Hepatocyte (in vitro differentiated cells): ENCODE measurements around the gene PPIB. TPM values are rescaled to one million over a fixed set of nuclear protein-coding genes. Genes with fewer than 3 reads are reported as not detected.
"Not testable (repeated sequence)": the region's sequence is repeated elsewhere in the genome, so short reads cannot be mapped to it uniquely, and the experiment has no call there.

Experiments used
- DNase-seq: peaks from one replicate; pipeline ENCODE4 v3.0.0-alpha.2; 2016; ENCODE audit warnings: low spot score
- H2AFZ ChIP-seq: fragments of 200-600 bp; sonication (generic); 2 replicates; pipeline ENCODE4 v1.6.0; 2016; ENCODE audit warnings: antibody characterized with exemption, mild to moderate bottlenecking
- H3K27ac ChIP-seq: fragments of 200-600 bp; sonication (generic); 2 replicates; pipeline ENCODE4 v1.5.1; 2016; ENCODE audit warnings: mild to moderate bottlenecking
- H3K27me3 ChIP-seq: fragments of 200-600 bp; sonication (generic); 2 replicates; pipeline ENCODE4 v1.6.1; 2016
- H3K36me3 ChIP-seq: fragments of 200-600 bp; sonication (generic); replicated peaks from 2 replicates; pipeline ENCODE4 v1.5.1; 2016; ENCODE audit warnings: low read depth; ENCODE audit not compliant: insufficient read depth
- H3K4me1 ChIP-seq: fragments of 200-600 bp; sonication (generic); 2 replicates; pipeline ENCODE4 v1.5.1; 2016; ENCODE audit warnings: mild to moderate bottlenecking, moderate library complexity; ENCODE audit not compliant: insufficient read depth
- H3K4me2 ChIP-seq: fragments of 200-600 bp; sonication (generic); 2 replicates; pipeline ENCODE4 v1.6.0; 2016
- H3K4me3 ChIP-seq: fragments of 200-600 bp; sonication (generic); 2 replicates; pipeline ENCODE4 v1.5.1; 2016; ENCODE audit warnings: mild to moderate bottlenecking
- H3K79me2 ChIP-seq: fragments of 200-600 bp; sonication (generic); 2 replicates; pipeline ENCODE4 v1.6.0; 2017; ENCODE audit warnings: mild to moderate bottlenecking
- H3K9me2 ChIP-seq: fragments of 200-600 bp; sonication (generic); replicated peaks from 2 replicates; pipeline ENCODE4 v1.6.0; 2017; ENCODE audit warnings: mild to moderate bottlenecking; ENCODE audit not compliant: insufficient read depth
- H3K9me3 ChIP-seq: fragments of 200-600 bp; sonication (generic); 2 replicates; pipeline ENCODE4 v1.5.1; 2016; ENCODE audit warnings: low read depth, mild to moderate bottlenecking
- H4K20me1 ChIP-seq: fragments of 200-600 bp; sonication (generic); 2 replicates; pipeline ENCODE4 v1.6.0; 2016; ENCODE audit warnings: mild to moderate bottlenecking; ENCODE audit not compliant: insufficient read depth, poor library complexity, severe bottlenecking
- EZH2 ChIP-seq: fragments of 200-600 bp; sonication (generic); IDR thresholded peaks from 2 replicates; pipeline ENCODE4 v1.6.1; 2016; ENCODE audit warnings: antibody characterized with exemption, mild to moderate bottlenecking, borderline replicate concordance
- EZH2phosphoT487 ChIP-seq: fragments of 200-600 bp; sonication (generic); IDR thresholded peaks from one replicate; pipeline ENCODE4 v1.6.1; 2018; ENCODE audit warnings: antibody characterized with exemption, mild to moderate bottlenecking, low read depth, moderate library complexity; ENCODE audit not compliant: unreplicated experiment, severe bottlenecking
- WGBS: methylation state at CpG from one replicate; pipeline ENCODE4 v1.1.6; 2016; ENCODE audit warnings: low lambda C conversion rate; ENCODE audit errors: missing lambda C conversion rate; 5-methylcytosine and 5-hydroxymethylcytosine counted together
- polyA plus RNA-seq: library from polyadenylated mRNA; unstranded; fragments of >200 nt; fragmentation: Nextera tagmentation; extraction: Ambion mirVana; gene quantifications from 2 replicates; pipeline ENCODE4 v1.2.1, GENCODE V29; 2016
- small RNA-seq: library from RNA; depleted of rRNA; stranded (forward); fragments of <200 nt; gene quantifications from one replicate; pipeline ENCODE3, GENCODE V24; 2014
- total RNA-seq: library from RNA; depleted of rRNA; stranded (reverse); fragments of >200 nt; gene quantifications from 2 replicates; pipeline ENCODE4 v1.2.3, GENCODE V29; 2014
- TF ChIP-seq, protein P1 (sequence below): fragments of 200-600 bp; sonication (generic); IDR thresholded peaks from 2 replicates; pipeline ENCODE4 v1.5.1; 2016; ENCODE audit warnings: antibody characterized with exemption, mild to moderate bottlenecking; ENCODE audit not compliant: poor library complexity

The PPIB gene
- total and polyA plus RNA-seq, 2 experiments from 2014 or later = 799 to 1,542 TPM

DNA sequence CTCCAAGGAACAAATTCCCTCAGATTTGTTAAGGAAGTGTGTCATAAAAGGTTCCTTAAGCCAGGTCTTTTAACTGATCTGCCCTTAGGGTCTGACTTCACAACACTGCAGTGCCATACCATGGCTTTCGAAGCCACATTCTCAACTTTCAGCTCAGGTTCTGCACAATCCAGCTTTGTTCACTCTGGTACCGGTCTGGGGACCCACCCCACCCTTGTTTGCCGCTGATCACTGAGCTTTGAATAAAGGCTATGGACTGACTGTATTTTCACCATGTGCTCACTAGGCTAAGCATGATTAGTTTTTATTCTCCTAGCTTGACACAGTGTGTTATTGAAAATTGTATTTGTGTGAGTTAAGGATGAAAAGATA, 51.2 kb downstream of the PPIB start:
- Histone ChIP-seq H3K4me2 (peak overlapping the region; percentile 54), H3K79me2 (peaks cover 86% of the 10 kb centered on the region), H3K27ac (peak overlapping the region; percentile 66), H3K9me3 (no peaks in the 10 kb centered on the region), H4K20me1 (peaks cover 16% of the 10 kb centered on the region), H3K4me3 (no peak overlapping the region), H3K4me1 (peaks cover 31% of the 10 kb centered on the region), H3K9me2 (no peaks in the 10 kb centered on the region), H3K36me3 (no peaks in the 10 kb centered on the region), H3K27me3 (no peaks in the 10 kb centered on the region), H2AFZ (no peak overlapping the region)
- TF ChIP-seq, protein P1, sequence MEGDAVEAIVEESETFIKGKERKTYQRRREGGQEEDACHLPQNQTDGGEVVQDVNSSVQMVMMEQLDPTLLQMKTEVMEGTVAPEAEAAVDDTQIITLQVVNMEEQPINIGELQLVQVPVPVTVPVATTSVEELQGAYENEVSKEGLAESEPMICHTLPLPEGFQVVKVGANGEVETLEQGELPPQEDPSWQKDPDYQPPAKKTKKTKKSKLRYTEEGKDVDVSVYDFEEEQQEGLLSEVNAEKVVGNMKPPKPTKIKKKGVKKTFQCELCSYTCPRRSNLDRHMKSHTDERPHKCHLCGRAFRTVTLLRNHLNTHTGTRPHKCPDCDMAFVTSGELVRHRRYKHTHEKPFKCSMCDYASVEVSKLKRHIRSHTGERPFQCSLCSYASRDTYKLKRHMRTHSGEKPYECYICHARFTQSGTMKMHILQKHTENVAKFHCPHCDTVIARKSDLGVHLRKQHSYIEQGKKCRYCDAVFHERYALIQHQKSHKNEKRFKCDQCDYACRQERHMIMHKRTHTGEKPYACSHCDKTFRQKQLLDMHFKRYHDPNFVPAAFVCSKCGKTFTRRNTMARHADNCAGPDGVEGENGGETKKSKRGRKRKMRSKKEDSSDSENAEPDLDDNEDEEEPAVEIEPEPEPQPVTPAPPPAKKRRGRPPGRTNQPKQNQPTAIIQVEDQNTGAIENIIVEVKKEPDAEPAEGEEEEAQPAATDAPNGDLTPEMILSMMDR = no peak
- TF ChIP-seq EZH2phosphoT487 = no peak
- no peak for TF ChIP-seq EZH2
- WGBS = 50% methylated on average over 3 of the region's 3 CpGs
- no peak for DNase-seq

- no peak overlapping the region for H2AFZ ChIP-seq
- WGBS = 81% methylated on average over 3 of the region's 3 CpGs
- peak overlapping the region; percentile 66 for H3K27ac ChIP-seq
- no peaks in the 10 kb centered on the region for H3K9me2 ChIP-seq
- peaks cover 88% of the 10 kb centered on the region for H3K79me2 ChIP-seq
- H3K27me3 ChIP-seq = no peaks in the 10 kb centered on the region
- no peaks in the 10 kb centered on the region for H3K36me3 ChIP-seq
- no peak overlapping the region for H3K4me3 ChIP-seq
- TF ChIP-seq, protein P1 = no peak
- DNase-seq = no peak
- H3K4me1 ChIP-seq = peaks cover 31% of the 10 kb centered on the region
- no peaks in the 10 kb centered on the region for H3K9me3 ChIP-seq
- peak overlapping the region; percentile 54 for H3K4me2 ChIP-seq
- peaks cover 19% of the 10 kb centered on the region for H4K20me1 ChIP-seq
Measured at GRCh38 chr15:64110950-64111678, 51.7 kb downstream of the PPIB start.

DNA sequence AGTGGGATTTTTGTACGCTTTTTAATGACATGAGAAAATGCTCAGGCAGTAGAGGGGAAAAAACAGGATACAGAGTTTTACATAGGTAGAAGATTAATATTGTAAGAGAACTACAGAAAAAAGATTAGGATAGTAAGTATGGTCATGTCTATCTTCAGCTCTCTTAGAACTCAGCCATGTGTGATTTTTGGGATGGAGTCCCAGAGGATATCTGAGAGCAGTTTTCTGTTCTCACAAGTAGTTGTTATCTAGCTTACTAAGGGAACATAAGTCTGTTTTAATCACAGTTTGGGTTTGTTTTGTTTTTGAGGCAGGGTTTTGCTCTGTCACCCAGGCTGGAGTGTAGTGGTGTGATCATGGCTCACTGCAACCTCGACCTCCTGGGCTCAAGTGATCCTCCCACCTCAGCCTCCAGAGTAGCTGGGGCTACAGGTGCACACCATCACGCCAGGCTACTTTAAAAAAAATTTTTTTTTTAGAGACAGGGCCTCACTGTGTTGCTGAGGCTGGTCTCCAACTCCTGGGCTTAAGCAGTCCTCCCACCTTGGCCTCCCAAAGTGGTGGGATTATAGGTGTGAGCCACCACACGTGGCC, 52.6 kb downstream of the PPIB start:
- not testable (repeated sequence) for H3K27me3 ChIP-seq, H3K9me2 ChIP-seq, H3K27ac ChIP-seq, H3K9me3 ChIP-seq, H3K4me2 ChIP-seq, H3K36me3 ChIP-seq, H3K4me3 ChIP-seq, H2AFZ ChIP-seq, DNase-seq
- peaks cover 27% of the 10 kb centered on the region for H4K20me1 ChIP-seq
- WGBS = 92% methylated on average over 4 of the region's 4 CpGs
- H3K4me1 ChIP-seq = peaks cover 31% of the 10 kb centered on the region
- H3K79me2 ChIP-seq = peaks cover 88% of the 10 kb centered on the region

- no peaks in the 10 kb centered on the region for H3K27me3 ChIP-seq
- no peaks in the 10 kb centered on the region for H3K9me2 ChIP-seq
- peaks cover 19% of the 10 kb centered on the region for H3K4me1 ChIP-seq
- peaks cover 95% of the 10 kb centered on the region for H3K79me2 ChIP-seq
- H3K9me3 ChIP-seq = no peaks in the 10 kb centered on the region
- H3K27ac ChIP-seq = no peak overlapping the region
- WGBS = 67% methylated on average over 1 of the region's 1 CpG
- H2AFZ ChIP-seq = no peak overlapping the region
- no peak overlapping the region for H3K4me2 ChIP-seq
- peaks cover 42% of the 10 kb centered on the region for H4K20me1 ChIP-seq
- DNase-seq = no peak
- TF ChIP-seq, protein P1 = no peak
- no peak for TF ChIP-seq EZH2phosphoT487
- TF ChIP-seq EZH2 = no peak
- H3K36me3 ChIP-seq = no peaks in the 10 kb centered on the region
- H3K4me3 ChIP-seq = no peak overlapping the region
Measured at GRCh38 chr15:64107337-64107736, 55.5 kb downstream of the PPIB start.

Small RNA genes lying within 50 kb of the gene (small RNA-seq; reads per million reads assigned to genes)
- not detected for gene RF00019

Other genes with a start within 250 kb of the PPIB start
- gene DAPK2, start 116.5 kb downstream of the PPIB start, total RNA-seq = 4.9 and 7.3 TPM in 2 replicates
- 4.4 and 5.1 TPM in 2 replicates for gene DAPK2, start 116.5 kb downstream of the PPIB start, polyA plus RNA-seq
- gene CIAO2A, start 69.2 kb downstream of the PPIB start, total RNA-seq = 228 and 247 TPM in 2 replicates
- 193 and 256 TPM in 2 replicates for gene CIAO2A, start 69.2 kb downstream of the PPIB start, polyA plus RNA-seq
- 64.9 and 73.9 TPM in 2 replicates for gene SNX1, start 67.0 kb downstream of the PPIB start, total RNA-seq
- 95.3 and 103 TPM in 2 replicates for gene SNX1, start 67.0 kb downstream of the PPIB start, polyA plus RNA-seq
- gene SNX22, start 11.3 kb downstream of the PPIB start, total RNA-seq = 4.3 and 7.7 TPM in 2 replicates
- gene SNX22, start 11.3 kb downstream of the PPIB start, polyA plus RNA-seq = 6.3 and 7.5 TPM in 2 replicates
- gene CSNK1G1, start 193.2 kb upstream of the PPIB start, total RNA-seq = 16.2 and 18.1 TPM in 2 replicates
- gene CSNK1G1, start 193.2 kb upstream of the PPIB start, polyA plus RNA-seq = 7.7 and 8.5 TPM in 2 replicates
- 19.2 and 21.2 TPM in 2 replicates for gene PCLAF, start 218.4 kb upstream of the PPIB start, total RNA-seq
- 25.3 and 30.2 TPM in 2 replicates for gene PCLAF, start 218.4 kb upstream of the PPIB start, polyA plus RNA-seq
- 13.9 and 15.6 TPM in 2 replicates for gene TRIP4, start 224.8 kb upstream of the PPIB start, total RNA-seq
- gene TRIP4, start 224.8 kb upstream of the PPIB start, polyA plus RNA-seq = 29.4 and 30.6 TPM in 2 replicates